Activated CD8-positive, alpha-beta memory T cell treated with anti-CD3 and anti-CD28 coated beads, Interleukin-2, amount 50 U/mL, for 24 hours (primary cell): Measurements from ENCODE around the gene ELL2.

Experiments
- DNase-seq: peaks from one replicate; pipeline ENCODE4 v3.0.0-alpha.2; 2020; ENCODE audit errors: extremely low read depth

The ELL2 gene

GRCh38 chr5:95983509-95983908, 21.9 kb upstream of the ELL2 start:
- DNase-seq: no peak

GRCh38 chr5:95983080-95983479, 21.4 kb upstream of the ELL2 start:
- DNase-seq: no peak

GRCh38 chr5:95976606-95977005, 15.0 kb upstream of the ELL2 start:
- DNase-seq: no peak

GRCh38 chr5:95975703-95976102, 14.1 kb upstream of the ELL2 start:
- no peak for DNase-seq

GRCh38 chr5:95973793-95974325, 12.2 kb upstream of the ELL2 start:
- DNase-seq: no peak

GRCh38 chr5:95972196-95972595, 10.5 kb upstream of the ELL2 start:
- DNase-seq: no peak

- no peak for DNase-seq
Measured at GRCh38 chr5:95970359-95970704, 8.7 kb upstream of the ELL2 start.

- DNase-seq: no peak
Measured at GRCh38 chr5:95969651-95970358, 8.2 kb upstream of the ELL2 start.

GRCh38 chr5:95969055-95969454, 7.4 kb upstream of the ELL2 start:
- DNase-seq: no peak

GRCh38 chr5:95967236-95967635, 5.6 kb upstream of the ELL2 start:
- DNase-seq: no peak

GRCh38 chr5:95966005-95966404, 4.4 kb upstream of the ELL2 start:
- no peak for DNase-seq

GRCh38 chr5:95963650-95964410, 2.2 kb upstream of the ELL2 start:
- no peak for DNase-seq

- DNase-seq: no peak
Measured at GRCh38 chr5:95962785-95963184, 1.1 kb upstream of the ELL2 start.

- no peak for DNase-seq
Measured at GRCh38 chr5:95962475-95962773, 773 bp upstream of the ELL2 start.

GRCh38 chr5:95960667-95961616, 709 bp downstream of the ELL2 start:
- no peak for DNase-seq

- no peak for DNase-seq
Measured at GRCh38 chr5:95959888-95960666, 1.6 kb downstream of the ELL2 start.

GRCh38 chr5:95959051-95959887, 2.4 kb downstream of the ELL2 start:
- no peak for DNase-seq

- DNase-seq: no peak
Measured at GRCh38 chr5:95958310-95959014, 3.2 kb downstream of the ELL2 start.

GRCh38 chr5:95957561-95958203, 4.0 kb downstream of the ELL2 start:
- DNase-seq: no peak

GRCh38 chr5:95956900-95957293, 4.8 kb downstream of the ELL2 start:
- no peak for DNase-seq
